Measurements from ENCODE around the gene CPNE7.

DNA sequence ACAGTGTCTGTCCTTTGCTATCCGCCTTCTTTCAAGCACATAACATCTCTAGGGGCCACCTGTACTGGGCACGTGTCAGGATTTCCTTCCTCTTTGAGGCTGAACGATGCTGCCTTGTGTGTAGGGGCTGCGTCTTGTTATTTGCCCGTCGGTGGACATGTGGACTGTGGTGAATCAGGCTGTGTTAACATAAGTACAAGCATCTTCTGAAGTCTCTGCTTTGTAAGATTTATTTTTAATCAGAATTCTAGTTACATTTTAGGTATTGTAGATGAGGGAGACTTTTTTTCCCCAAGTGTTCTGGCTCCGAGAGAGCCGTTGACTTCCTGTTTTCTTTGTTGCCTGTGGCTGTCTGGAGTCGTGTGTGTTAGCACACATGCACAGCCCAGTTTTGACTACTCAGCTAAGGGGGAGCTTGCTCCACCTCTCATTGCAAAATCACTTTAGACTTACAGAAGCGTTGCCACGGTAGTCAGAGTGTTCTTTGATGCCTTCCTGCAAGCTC, 41.3 kb upstream of the CPNE7 start:
- TF ChIP-seq, protein P1, sequence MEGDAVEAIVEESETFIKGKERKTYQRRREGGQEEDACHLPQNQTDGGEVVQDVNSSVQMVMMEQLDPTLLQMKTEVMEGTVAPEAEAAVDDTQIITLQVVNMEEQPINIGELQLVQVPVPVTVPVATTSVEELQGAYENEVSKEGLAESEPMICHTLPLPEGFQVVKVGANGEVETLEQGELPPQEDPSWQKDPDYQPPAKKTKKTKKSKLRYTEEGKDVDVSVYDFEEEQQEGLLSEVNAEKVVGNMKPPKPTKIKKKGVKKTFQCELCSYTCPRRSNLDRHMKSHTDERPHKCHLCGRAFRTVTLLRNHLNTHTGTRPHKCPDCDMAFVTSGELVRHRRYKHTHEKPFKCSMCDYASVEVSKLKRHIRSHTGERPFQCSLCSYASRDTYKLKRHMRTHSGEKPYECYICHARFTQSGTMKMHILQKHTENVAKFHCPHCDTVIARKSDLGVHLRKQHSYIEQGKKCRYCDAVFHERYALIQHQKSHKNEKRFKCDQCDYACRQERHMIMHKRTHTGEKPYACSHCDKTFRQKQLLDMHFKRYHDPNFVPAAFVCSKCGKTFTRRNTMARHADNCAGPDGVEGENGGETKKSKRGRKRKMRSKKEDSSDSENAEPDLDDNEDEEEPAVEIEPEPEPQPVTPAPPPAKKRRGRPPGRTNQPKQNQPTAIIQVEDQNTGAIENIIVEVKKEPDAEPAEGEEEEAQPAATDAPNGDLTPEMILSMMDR (conservative IDR thresholded peaks at IDR 0.05 in 1 of 2, IDR thresholded peaks at IDR 0.05 in 1 of 2; ENCODE audit: extremely low read depth in 1 of 2, insufficient read depth in 1 of 2, low read depth in 1 of 2, low read length in 2 of 2): no peak
- TF ChIP-seq EZH2 (IDR thresholded peaks at IDR 0.05; ENCODE audit: borderline replicate concordance, low read length): no peak

Data from mammary epithelial cell (primary cell).